Common myeloid progenitor, CD34-positive (primary cell): ENCODE results near the gene MRPS5.
A peak's percentile ranks its signal among the peaks of the same experiment; 100 is the strongest.

Experiments
- CTCF ChIA-PET: fragments of 350-600 bp; sonication (Branson Sonifier 250); formaldehyde crosslinking; loops from one replicate; lab custom pipeline; 2021; ENCODE audit warnings: antibody characterized with exemption; lab: Charles Lee
- POLR2A ChIA-PET: fragments of 350-600 bp; sonication (Branson Sonifier 250); formaldehyde crosslinking; loops from one replicate; lab custom pipeline; 2021; ENCODE audit warnings: antibody characterized with exemption; lab: Charles Lee
- DNase-seq, 3 donors: peaks; one replicate each; pipeline versions ENCODE4 v3.0.0 to v3.0.0-alpha.2; 2013
- H3K27ac ChIP-seq, 2 experiments: 1 replicate in 1 of 2; 2 replicates in 1 of 2; pipeline ENCODE4 v1.7.0; 2013; ENCODE audit warnings: inconsistent platforms in 2 of 2, low read length in 2 of 2, mild to moderate bottlenecking in 2 of 2, low read depth in 1 of 2, moderate library complexity in 1 of 2; ENCODE audit not compliant: severe bottlenecking in 2 of 2, insufficient read depth in 1 of 2, poor library complexity in 1 of 2
- H3K27me3 ChIP-seq, 5 experiments: replicated peaks in 2 of 5; 1 replicate in 3 of 5; 2 replicates in 2 of 5; pipeline versions ENCODE4 v1.6.1 to v1.7.0; 2013; ENCODE audit warnings: low read length in 4 of 5, mild to moderate bottlenecking in 2 of 5, moderate library complexity in 2 of 5, inconsistent platforms in 1 of 5; ENCODE audit not compliant: insufficient read depth in 5 of 5, control insufficient read depth in 4 of 5
- H3K36me3 ChIP-seq, 4 experiments: 1 replicate in 2 of 4; 2 replicates in 2 of 4; pipeline versions ENCODE4 v1.6.1 to v1.7.0; 2013; ENCODE audit warnings: low read length in 3 of 4, control low read depth in 1 of 4, mild to moderate bottlenecking in 1 of 4; ENCODE audit not compliant: control insufficient read depth in 4 of 4, insufficient read depth in 4 of 4
- H3K4me1 ChIP-seq, 4 experiments: 1 replicate in 3 of 4; 2 replicates in 1 of 4; pipeline versions ENCODE4 v1.6.1 to v1.7.1; 2013; ENCODE audit warnings: low read length in 3 of 4, mild to moderate bottlenecking in 3 of 4, control low read depth in 1 of 4, inconsistent platforms in 1 of 4, moderate library complexity in 1 of 4; ENCODE audit not compliant: control insufficient read depth in 4 of 4, insufficient read depth in 4 of 4; ENCODE audit errors: control extremely low read depth in 1 of 4
- H3K4me3 ChIP-seq, 7 experiments: 1 replicate in 4 of 7; 2 replicates in 3 of 7; pipeline versions ENCODE4 v1.5.1 to v1.7.0; 2013; ENCODE audit warnings: mild to moderate bottlenecking in 7 of 7, low read length in 6 of 7, moderate library complexity in 6 of 7, inconsistent platforms in 2 of 7, low read depth in 2 of 7, control low read depth in 1 of 7; ENCODE audit not compliant: insufficient read depth in 4 of 7, control insufficient read depth in 1 of 7; ENCODE audit errors: extremely low read depth in 1 of 7
- H3K9me3 ChIP-seq, 5 experiments: 1 replicate in 4 of 5; 2 replicates in 1 of 5; pipeline versions ENCODE4 v1.6.1 to v1.7.1; 2013; ENCODE audit warnings: low read length in 4 of 5, mild to moderate bottlenecking in 2 of 5, inconsistent platforms in 1 of 5, low read depth in 1 of 5, moderate library complexity in 1 of 5; ENCODE audit not compliant: control insufficient read depth in 4 of 5, insufficient read depth in 2 of 5; ENCODE audit errors: control extremely low read depth in 1 of 5
- WGBS: methylation state at CpG from one replicate; pipeline ENCODE4 v1.1.5; 2013; ENCODE audit not compliant: insufficient coverage; 5-methylcytosine and 5-hydroxymethylcytosine counted together

MRPS5 gene

DNA sequence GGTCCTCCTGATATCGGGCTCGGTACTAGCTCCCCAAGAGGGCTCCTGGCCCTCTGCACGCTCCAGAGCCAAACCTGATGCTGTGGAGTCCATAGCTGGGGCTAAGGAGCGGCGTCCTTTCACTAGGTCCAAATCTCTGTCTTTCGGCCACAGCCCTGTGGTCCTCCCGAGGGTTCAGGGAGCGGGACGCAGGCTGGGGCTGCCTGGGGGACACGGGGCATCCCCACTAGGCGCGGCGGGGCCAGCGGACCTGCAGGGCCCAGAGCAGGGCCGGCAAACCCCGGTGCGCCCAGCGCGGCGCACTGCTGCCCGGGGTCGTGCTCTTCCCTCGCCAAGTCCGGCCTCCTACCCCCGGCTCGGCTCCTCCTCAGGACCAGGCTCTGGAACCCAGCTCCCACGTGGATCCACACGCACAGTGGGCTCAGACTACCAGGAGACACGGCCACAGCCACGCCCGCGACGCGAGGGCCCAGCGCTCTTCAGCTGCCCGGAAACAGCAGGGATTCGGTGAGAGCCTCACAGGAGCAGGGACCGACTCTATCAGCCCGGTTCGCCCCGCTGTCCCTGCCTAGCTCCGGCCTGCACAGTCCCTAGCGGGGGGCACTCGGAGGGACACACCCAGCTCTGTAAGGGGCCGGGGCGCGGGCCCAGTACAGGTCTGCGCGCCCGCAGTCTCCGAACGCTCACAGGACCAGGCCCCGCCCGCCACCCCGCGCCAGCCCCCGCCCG lies 37.4 kb upstream of the MRPS5 start:
- H3K27me3 ChIP-seq = no peaks in the 10 kb centered on the region
- H3K4me3 ChIP-seq = peak overlapping the region; percentile 53 to 98 (median 78)
- WGBS = 1% methylated on average over 40 of the region's 58 CpGs
- H3K36me3 ChIP-seq = peaks cover 13 to 30% (median 22%) of the 10 kb centered on the region in 4 experiments
- H3K4me1 ChIP-seq = peaks cover 0 to 20% (median 12%) of the 10 kb centered on the region in 4 experiments
- DNase-seq = peak; percentile 34 to 70 (median 52)
- POLR2A ChIA-PET = no interaction called here
- H3K27ac ChIP-seq = peak overlapping the region in 1 of 2 experiments; percentile 62
- CTCF ChIA-PET = interaction anchor here (0.9 to 1.8 kb wide), 3 partner anchors 36 to 44 kb away, joined by 3 to 6 read pairs (median 5); partner anchors contain the start of gene MRPS5
- peaks cover 3 to 26% (median 17%) of the 10 kb centered on the region in 5 experiments for H3K9me3 ChIP-seq

DNA sequence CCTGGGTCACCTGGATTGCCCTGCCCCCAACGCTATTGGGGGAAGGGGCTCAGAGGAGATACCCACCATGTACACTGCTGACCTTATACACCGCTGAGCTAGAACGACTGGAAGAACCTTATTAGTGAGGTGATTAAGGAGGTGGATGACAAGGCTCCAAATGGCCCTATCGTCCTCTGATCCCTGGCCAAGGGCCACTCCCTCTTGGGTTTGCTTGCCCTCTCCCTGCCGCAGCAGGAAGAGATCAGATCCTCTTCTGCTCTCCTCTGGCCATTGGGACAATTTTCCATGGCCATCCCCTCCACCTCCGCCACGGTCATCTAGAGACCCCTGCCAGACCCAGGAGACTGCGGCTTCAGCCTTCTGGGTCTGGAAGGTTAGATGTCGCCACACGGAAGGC lies 36.8 kb upstream of the MRPS5 start:
- no peak for DNase-seq
- CTCF ChIA-PET = interaction anchor here (1.2 to 1.8 kb wide), 2 partner anchors 36 to 43 kb away, joined by 5 to 6 read pairs; no protein-coding TSS in a partner anchor
- WGBS = 86% methylated on average over 6 of the region's 10 CpGs
- H3K4me3 ChIP-seq = peak overlapping the region; percentile 53 to 98 (median 78)
- peaks cover 14 to 34% (median 26%) of the 10 kb centered on the region in 4 experiments for H3K36me3 ChIP-seq
- H3K4me1 ChIP-seq = peaks cover 0 to 19% (median 10%) of the 10 kb centered on the region in 4 experiments
- peak overlapping the region in 1 of 2 experiments; percentile 62 for H3K27ac ChIP-seq
- H3K27me3 ChIP-seq = no peaks in the 10 kb centered on the region
- POLR2A ChIA-PET = no interaction called here
- peaks cover 3 to 31% (median 20%) of the 10 kb centered on the region in 5 experiments for H3K9me3 ChIP-seq

DNA sequence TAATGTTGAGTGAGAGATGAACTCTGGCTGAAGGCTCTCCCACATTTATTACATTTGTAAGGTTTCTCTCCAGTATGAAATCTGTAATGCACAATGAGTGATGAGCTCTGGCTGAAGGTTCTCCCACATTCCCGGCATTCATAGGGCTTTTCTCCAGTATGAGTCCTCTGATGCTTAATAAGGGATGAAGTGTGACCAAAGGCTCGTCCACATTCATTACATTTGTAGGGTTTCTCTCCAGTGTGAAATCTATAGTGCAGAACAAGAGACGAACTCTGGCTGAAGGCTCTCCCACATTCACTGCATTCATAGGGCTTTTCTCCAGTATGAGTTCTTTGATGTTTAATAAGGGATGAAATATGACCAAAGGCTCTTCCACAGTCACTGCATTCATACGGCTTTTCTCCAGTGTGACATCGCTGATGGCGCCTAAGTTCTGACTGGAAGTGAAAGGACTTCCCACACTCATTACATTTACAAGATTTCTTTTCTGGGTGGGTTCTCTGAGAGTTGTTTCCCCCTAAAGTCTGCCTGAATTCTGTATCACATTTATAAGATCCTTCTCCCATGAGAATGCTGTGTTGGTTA lies 27.9 kb upstream of the MRPS5 start:
- no peaks in the 10 kb centered on the region for H3K4me1 ChIP-seq
- ChIA-PET POLR2A (no interaction called here), CTCF (no interaction called here)
- H3K4me3 ChIP-seq = no peak overlapping the region
- no peak overlapping the region for H3K27ac ChIP-seq
- DNase-seq = no peak
- no peaks in the 10 kb centered on the region for H3K27me3 ChIP-seq
- peaks cover 22 to 73% (median 46%) of the 10 kb centered on the region in 4 experiments for H3K36me3 ChIP-seq
- peaks cover 17 to 94% (median 81%) of the 10 kb centered on the region in 5 experiments for H3K9me3 ChIP-seq
- 100% methylated on average over 1 of the region's 6 CpGs for WGBS

DNA sequence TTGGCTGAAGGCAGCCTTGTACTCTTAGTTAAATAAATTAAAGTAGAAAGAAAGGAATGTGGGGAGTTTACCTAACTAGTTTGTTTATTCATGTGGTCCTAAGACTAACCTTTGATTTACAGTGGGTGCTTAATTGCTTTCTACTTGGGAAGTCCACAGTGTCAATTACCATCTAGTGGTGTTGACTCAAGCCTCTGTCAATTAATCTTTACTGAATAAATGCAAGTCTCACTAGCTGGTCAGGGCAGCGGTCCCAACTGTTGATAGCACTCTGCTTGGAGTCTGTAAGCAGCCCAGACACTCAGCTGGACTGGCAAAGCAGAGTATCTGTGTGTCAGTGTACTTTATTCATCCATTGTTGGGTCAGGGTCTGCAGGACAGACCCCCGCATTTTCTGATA lies 22.2 kb upstream of the MRPS5 start:
- WGBS = 100% methylated on average over 2 of the region's 2 CpGs
- H3K9me3 ChIP-seq = peaks cover 15 to 79% (median 58%) of the 10 kb centered on the region in 5 experiments
- DNase-seq = no peak
- H3K4me1 ChIP-seq = no peaks in the 10 kb centered on the region
- peaks cover 0 to 24% (median 5%) of the 10 kb centered on the region in 4 experiments for H3K36me3 ChIP-seq
- POLR2A ChIA-PET = no interaction called here
- H3K27ac ChIP-seq = no peak overlapping the region
- H3K4me3 ChIP-seq = no peak overlapping the region
- CTCF ChIA-PET = no interaction called here
- H3K27me3 ChIP-seq = no peaks in the 10 kb centered on the region

DNA sequence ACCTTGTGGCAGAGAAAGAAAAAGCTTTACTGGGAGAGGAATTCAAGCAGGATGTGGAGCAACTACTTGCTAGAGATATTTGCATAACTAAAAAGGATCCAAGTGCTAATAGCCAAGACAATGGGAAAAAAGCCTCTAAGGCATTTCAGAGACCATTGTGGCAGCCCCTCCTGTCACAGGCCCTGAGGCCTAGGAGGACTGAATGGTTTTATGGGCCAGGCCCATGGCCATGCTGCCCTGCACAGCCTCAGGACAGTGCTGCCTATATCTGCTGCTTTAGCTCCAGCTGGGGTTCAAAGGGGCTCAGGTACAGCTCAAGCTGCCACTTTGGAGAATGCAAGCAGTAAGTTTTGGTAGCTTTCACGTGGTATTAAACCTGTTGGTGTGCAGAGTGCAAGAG lies 17.1 kb upstream of the MRPS5 start:
- Histone ChIP-seq H3K4me3 (no peak overlapping the region), H3K9me3 (peaks cover 7 to 65% (median 35%) of the 10 kb centered on the region in 5 experiments), H3K27ac (no peak overlapping the region), H3K36me3 (peaks cover 0 to 5% (median 0%) of the 10 kb centered on the region in 4 experiments), H3K4me1 (no peaks in the 10 kb centered on the region), H3K27me3 (no peaks in the 10 kb centered on the region)
- ChIA-PET POLR2A (no interaction called here), CTCF (no interaction called here)
- WGBS = 100% methylated on average over 1 of the region's 1 CpG
- no peak for DNase-seq

DNA sequence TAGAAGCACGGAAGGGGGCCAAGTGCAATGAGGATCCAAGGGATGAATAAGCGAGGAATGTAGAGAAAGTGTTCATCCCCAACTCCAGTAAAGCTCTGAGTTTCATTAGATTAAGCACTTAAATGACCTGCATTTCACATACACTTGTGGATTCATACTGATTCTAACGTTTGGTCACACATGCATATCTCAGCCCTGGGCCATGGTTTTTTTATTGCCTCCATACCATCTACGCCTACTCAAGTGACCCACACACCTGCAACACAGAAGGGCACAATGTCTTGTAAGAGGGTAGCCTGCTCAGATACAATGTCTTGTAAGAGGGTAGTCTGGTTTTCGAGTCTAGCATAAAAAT lies 566 bp upstream of the MRPS5 start:
- H3K27me3 ChIP-seq = no peaks in the 10 kb centered on the region
- H3K9me3 ChIP-seq = no peaks in the 10 kb centered on the region
- CTCF ChIA-PET = interaction anchor here (1.3 to 2.2 kb wide), 6 partner anchors 36 to 48 kb away, joined by 3 to 7 read pairs (median 4); partner anchors contain the start of genes ZNF2 and ZNF514
- POLR2A ChIA-PET = interaction anchor here (1.7 kb wide), 1 partner anchor 43 kb away, joined by 9 read pairs; the partner anchor contains the start of gene ZNF2
- DNase-seq = peak in 1 of 3 donors; percentile 5
- H3K4me3 ChIP-seq = peak overlapping the region; percentile 61 to 98 (median 96)
- 0% methylated on average over 2 of the region's 5 CpGs for WGBS
- peak overlapping the region; percentile 90 to 93 for H3K27ac ChIP-seq
- peaks cover 2 to 21% (median 11%) of the 10 kb centered on the region in 4 experiments for H3K4me1 ChIP-seq
- no peaks in the 10 kb centered on the region for H3K36me3 ChIP-seq
